ENCODE data around the gene GASK1B.

Gene GASK1B

DNA sequence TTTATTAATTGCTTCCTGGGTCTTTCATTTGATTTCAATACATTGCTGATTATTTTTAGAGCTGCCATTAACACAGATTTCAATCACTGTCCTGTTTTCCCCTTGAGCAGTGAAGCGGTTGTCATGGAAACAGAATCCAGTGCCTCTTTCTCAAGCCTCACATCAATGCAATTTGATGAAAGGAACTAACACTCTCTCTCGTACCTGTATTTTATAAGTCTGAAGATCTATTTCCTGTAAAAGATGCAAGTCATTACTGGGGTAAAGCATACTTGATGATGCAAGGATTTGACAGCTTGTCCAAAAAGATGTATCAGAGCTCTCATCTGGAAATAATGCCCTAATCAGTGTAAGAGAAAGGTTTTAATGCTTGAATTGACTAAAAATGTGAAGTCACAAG is 17.9 kb upstream of the GASK1B start:
- DNase-seq (ENCODE audit: low spot score): no peak
- no peak for TF ChIP-seq CTCF (IDR thresholded peaks at IDR 0.05; ENCODE audit: extremely low read depth, insufficient read depth, missing control alignments)
- in situ Hi-C loops (cut with MboI; ENCODE audit: low pct_unique_long_range_greater_than_20kb, low sequenced_read_pairs, unreplicated experiment): no loop called here

DNA sequence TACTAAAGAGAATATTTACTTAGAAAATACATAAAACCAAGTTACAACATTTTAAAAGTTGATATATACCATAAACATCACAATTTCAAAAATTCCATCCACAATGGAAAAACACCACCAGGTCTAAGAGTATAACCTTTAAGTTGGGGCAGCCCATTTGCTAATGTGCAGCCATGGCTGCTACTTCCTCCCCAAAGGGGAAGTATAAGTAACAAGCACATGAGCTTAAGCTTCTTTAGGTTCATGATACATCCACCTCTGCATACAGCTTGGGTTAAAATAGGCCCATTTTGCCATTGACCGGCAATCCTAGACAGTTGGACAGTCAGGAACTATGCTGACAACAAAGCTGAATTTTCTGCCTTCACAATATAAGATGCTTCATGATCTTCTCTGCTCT is 16.6 kb upstream of the GASK1B start:
- in situ Hi-C loops (cut with MboI; ENCODE audit: low pct_unique_long_range_greater_than_20kb, low sequenced_read_pairs, unreplicated experiment): no loop called here
- TF ChIP-seq CTCF (IDR thresholded peaks at IDR 0.05; ENCODE audit: extremely low read depth, insufficient read depth, missing control alignments): no peak
- DNase-seq (ENCODE audit: low spot score): no peak

- no peak for DNase-seq (ENCODE audit: low spot score)
- in situ Hi-C loops (cut with MboI; ENCODE audit: low pct_unique_long_range_greater_than_20kb, low sequenced_read_pairs, unreplicated experiment): no loop called here
- no peak for TF ChIP-seq CTCF (IDR thresholded peaks at IDR 0.05; ENCODE audit: extremely low read depth, insufficient read depth, missing control alignments)
Observed at GRCh38 chr4:158186815-158187214, 14.0 kb upstream of the GASK1B start.

- no peak for TF ChIP-seq CTCF (IDR thresholded peaks at IDR 0.05; ENCODE audit: extremely low read depth, insufficient read depth, missing control alignments)
- DNase-seq (ENCODE audit: low spot score): no peak
- in situ Hi-C loops (cut with MboI; ENCODE audit: low pct_unique_long_range_greater_than_20kb, low sequenced_read_pairs, unreplicated experiment): no loop called here
Observed at GRCh38 chr4:158182736-158183135, 9.9 kb upstream of the GASK1B start.

GRCh38 chr4:158181906-158182305 is 9.1 kb upstream of the GASK1B start:
- in situ Hi-C loops (cut with MboI; ENCODE audit: low pct_unique_long_range_greater_than_20kb, low sequenced_read_pairs, unreplicated experiment): no loop called here
- DNase-seq (ENCODE audit: low spot score): no peak
- TF ChIP-seq CTCF (IDR thresholded peaks at IDR 0.05; ENCODE audit: extremely low read depth, insufficient read depth, missing control alignments): no peak

GRCh38 chr4:158179465-158179864 is 6.6 kb upstream of the GASK1B start:
- DNase-seq (ENCODE audit: low spot score): no peak
- in situ Hi-C loops (cut with MboI; ENCODE audit: low pct_unique_long_range_greater_than_20kb, low sequenced_read_pairs, unreplicated experiment): no loop called here
- TF ChIP-seq CTCF (IDR thresholded peaks at IDR 0.05; ENCODE audit: extremely low read depth, insufficient read depth, missing control alignments): no peak

GRCh38 chr4:158176776-158177175 is 4.0 kb upstream of the GASK1B start:
- DNase-seq (ENCODE audit: low spot score): no peak
- in situ Hi-C loops (cut with MboI; ENCODE audit: low pct_unique_long_range_greater_than_20kb, low sequenced_read_pairs, unreplicated experiment): no loop called here
- TF ChIP-seq CTCF (IDR thresholded peaks at IDR 0.05; ENCODE audit: extremely low read depth, insufficient read depth, missing control alignments): no peak

All from GM13977 (cell line).